Measurements from ENCODE around the gene RHEX.
"Not testable (repeated sequence)": the region's sequence is repeated elsewhere in the genome, so short reads cannot be mapped to it uniquely, and the experiment has no call there.

Gene RHEX

GRCh38 chr1:206052919-206053610 is at the start of gene RHEX:
RHEX (plus strand) TSS chr1:206053173; CDS start chr1:206097829, 44,656 bp downstream.
- DNase-seq: not testable (repeated sequence)

GRCh38 chr1:206003854-206004800 is 48.8 kb upstream of the RHEX start:
- DNase-seq: no peak

GRCh38 chr1:206004826-206005225 is 48.1 kb upstream of the RHEX start:
- peak; percentile 32 for DNase-seq

GRCh38 chr1:206005234-206005633 is 47.7 kb upstream of the RHEX start:
- no peak for DNase-seq

GRCh38 chr1:206005778-206006180 is 47.2 kb upstream of the RHEX start:
- DNase-seq: peak; percentile 16

- no peak for DNase-seq
Observed at GRCh38 chr1:206006946-206007345, 46.0 kb upstream of the RHEX start.

- no peak for DNase-seq
Observed at GRCh38 chr1:206010060-206010459, 42.9 kb upstream of the RHEX start.

GRCh38 chr1:206011057-206011456 is 41.9 kb upstream of the RHEX start:
- no peak for DNase-seq

GRCh38 chr1:206012086-206012859 is 40.7 kb upstream of the RHEX start:
- no peak for DNase-seq

GRCh38 chr1:206013026-206013795 is 39.8 kb upstream of the RHEX start:
- no peak for DNase-seq

- no peak for DNase-seq
Observed at GRCh38 chr1:206014601-206015000, 38.4 kb upstream of the RHEX start.

GRCh38 chr1:206015071-206015470 is 37.9 kb upstream of the RHEX start:
- no peak for DNase-seq

GRCh38 chr1:206020393-206021007 is 32.5 kb upstream of the RHEX start:
- no peak for DNase-seq

GRCh38 chr1:206021008-206021625 is 31.9 kb upstream of the RHEX start:
- DNase-seq: no peak

- DNase-seq: peak; percentile 72
Observed at GRCh38 chr1:206021626-206022365, 31.2 kb upstream of the RHEX start.

GRCh38 chr1:206022766-206023165 is 30.2 kb upstream of the RHEX start:
- DNase-seq: no peak

GRCh38 chr1:206023695-206024094 is 29.3 kb upstream of the RHEX start, which contains the start of gene CTSE:
CTSE (minus strand) TSS chr1:206023895; CDS start chr1:206023791, 104 bp downstream.
- no peak for DNase-seq

GRCh38 chr1:206025283-206025820 is 27.6 kb upstream of the RHEX start:
- DNase-seq: no peak

GRCh38 chr1:206029484-206029883 is 23.5 kb upstream of the RHEX start:
- peak; percentile 40 for DNase-seq

GRCh38 chr1:206030191-206030590 is 22.8 kb upstream of the RHEX start:
- DNase-seq: no peak

Data from fibroblast of skin of right biceps (primary cell).